Measurements from ENCODE around the gene HES6.

The HES6 gene

GRCh38 chr2:238216651-238217184 is 23.1 kb downstream of the HES6 start:
- DNase-seq (ENCODE audit: low read depth), result no peak
- TF ChIP-seq CTCF (IDR thresholded peaks at IDR 0.05; ENCODE audit: insufficient read depth, low read depth, low read length, missing control alignments), result no peak
- no peak overlapping the region for H3K4me3 ChIP-seq (ENCODE audit: low read depth, low read length)

- TF ChIP-seq CTCF (IDR thresholded peaks at IDR 0.05; ENCODE audit: insufficient read depth, low read depth, low read length, missing control alignments), result no peak
Observed at GRCh38 chr2:238207006-238207405, 32.8 kb downstream of the HES6 start.

DNA sequence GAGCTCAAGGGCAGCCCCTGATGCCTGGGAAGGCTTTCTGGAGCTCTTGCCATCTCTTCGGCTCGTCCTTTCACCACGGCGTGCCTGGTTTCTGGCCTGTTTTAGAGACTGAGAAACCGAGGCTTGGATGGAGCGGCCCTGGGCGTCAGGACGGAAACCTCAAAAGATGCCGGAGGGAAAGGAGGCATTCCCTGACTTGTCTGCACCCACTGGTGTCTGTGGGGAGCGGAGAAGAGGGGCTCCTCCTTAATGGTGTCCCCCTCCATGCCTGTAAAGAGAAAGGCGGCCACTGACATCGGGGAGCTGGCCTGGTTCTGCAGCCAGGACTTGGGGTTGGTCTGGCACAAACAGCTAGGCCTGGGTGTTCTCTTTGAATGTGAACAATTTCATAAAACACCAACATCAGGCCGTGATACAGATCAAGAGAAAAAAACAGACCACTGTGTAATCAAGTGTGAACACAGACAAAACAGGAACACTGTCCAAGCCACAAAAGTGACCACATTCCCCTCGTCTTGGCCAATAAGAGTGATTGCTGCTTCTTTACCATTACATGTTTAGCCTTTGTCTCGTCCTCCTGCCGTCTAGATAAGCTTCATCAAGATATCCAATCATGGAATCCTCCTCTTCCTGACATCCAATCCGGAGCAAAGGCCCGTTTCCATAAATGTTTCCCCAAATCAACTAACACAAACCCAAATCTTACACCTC is 35.7 kb downstream of the HES6 start:
- TF ChIP-seq CTCF (IDR thresholded peaks at IDR 0.05; ENCODE audit: insufficient read depth, low read depth, low read length, missing control alignments), result no peak
- H3K4me3 ChIP-seq (ENCODE audit: low read depth, low read length), result peak overlapping the region; percentile 73

More at GRCh38 chr2:238207006-238207405, 32.8 kb downstream of the HES6 start:
- no peak overlapping the region for H3K4me3 ChIP-seq (ENCODE audit: low read depth, low read length)
- DNase-seq (ENCODE audit: low read depth), result no peak

DNA sequence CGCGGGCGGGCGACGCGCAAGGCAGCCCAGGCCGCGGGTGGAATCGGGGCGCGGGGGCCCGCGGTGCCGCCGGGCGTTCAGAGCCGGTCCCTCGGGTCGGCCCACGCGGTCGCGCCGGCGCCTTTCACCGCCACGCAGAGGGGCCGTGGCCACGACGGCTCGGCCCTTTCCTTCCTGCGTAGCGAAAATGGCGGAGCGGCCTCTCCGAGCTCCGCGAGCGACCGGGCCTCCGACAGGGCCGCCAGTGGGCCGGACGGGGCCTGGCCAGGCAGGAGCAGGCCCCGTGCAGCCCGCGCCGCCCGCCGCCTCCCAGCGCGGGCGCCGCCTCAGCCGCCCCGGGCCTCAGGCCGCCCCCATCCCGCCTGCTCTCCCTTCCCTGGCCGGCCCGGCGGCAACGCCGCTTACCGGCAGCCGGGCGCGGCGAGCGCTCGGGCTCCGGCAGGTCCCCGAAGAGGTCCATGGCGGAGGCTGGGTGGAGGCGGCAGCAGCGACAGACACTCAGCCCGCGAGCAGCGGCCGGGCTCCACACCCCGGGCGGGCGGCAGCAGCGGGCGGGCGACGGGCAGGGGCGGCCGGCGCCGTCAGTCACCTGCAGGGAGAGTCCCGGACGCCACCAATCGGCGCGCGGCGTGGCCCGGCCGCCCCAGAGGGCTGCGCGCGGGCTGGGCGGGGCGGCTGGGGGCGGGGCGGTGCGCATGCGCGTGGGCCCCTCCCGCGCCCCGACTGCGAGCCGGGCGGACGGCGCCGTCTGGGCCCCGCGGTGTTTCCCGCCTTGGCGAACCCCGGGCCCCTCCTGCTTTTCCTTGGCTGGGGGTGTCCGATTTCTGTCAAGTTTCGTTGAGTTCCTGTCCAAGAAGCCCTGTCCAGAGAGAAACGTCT is 36.5 kb downstream of the HES6 start, which contains the start of gene ILKAP:
ILKAP (minus strand) TSS at position 602 of the 879 bp plus-strand sequence; CDS start at position 460, 142 bp downstream.
- peak within 1 kb of the TSS; percentile 82 for H3K4me3 ChIP-seq (ENCODE audit: low read depth, low read length)
- TF ChIP-seq CTCF (IDR thresholded peaks at IDR 0.05; ENCODE audit: insufficient read depth, low read depth, low read length, missing control alignments), result no peak
- DNase-seq (ENCODE audit: low read depth), result peak; percentile 91

More for the DNA sequence above, 35.7 kb downstream of the HES6 start:
- DNase-seq (ENCODE audit: low read depth), result peak; percentile 16

DNA sequence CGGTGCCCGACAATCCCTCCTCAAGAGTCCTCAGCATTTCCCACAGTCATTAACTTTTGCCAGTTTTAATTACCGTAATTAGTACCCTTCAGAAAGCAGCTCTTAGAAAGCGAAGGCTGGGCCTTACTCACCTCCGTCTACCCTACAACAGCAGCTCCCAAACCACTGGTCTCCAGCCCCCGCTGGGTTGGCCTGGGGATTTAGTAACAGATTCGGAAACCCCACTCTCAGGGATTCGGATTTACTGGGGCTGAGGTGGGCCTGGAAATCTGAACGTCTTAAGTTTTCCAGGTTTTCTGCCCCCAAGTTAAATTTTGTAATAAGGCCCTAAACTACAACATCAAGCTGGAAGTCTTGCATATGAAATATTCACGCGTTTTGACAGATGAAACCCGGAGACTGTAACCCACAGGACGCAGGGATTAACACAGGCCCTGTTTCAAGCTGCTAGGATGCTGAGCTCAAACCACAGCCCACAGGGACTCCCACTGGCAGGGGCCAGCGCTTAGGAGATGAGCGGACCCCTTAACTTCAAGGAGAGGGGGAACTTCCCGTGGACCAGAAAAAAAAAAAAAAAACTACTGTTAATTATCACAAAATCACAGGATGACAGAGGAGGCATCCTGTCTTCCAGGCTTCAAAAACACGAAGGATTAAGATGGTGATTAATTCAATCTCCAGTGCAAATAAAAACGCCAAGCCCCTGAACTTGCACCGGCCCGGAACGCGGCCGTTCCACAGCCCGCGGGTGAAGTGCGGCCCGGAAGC is 37.3 kb downstream of the HES6 start:
- peak overlapping the region; percentile 82 for H3K4me3 ChIP-seq (ENCODE audit: low read depth, low read length)
- peak; percentile 26 for DNase-seq (ENCODE audit: low read depth)
- no peak for TF ChIP-seq CTCF (IDR thresholded peaks at IDR 0.05; ENCODE audit: insufficient read depth, low read depth, low read length, missing control alignments)

DNA sequence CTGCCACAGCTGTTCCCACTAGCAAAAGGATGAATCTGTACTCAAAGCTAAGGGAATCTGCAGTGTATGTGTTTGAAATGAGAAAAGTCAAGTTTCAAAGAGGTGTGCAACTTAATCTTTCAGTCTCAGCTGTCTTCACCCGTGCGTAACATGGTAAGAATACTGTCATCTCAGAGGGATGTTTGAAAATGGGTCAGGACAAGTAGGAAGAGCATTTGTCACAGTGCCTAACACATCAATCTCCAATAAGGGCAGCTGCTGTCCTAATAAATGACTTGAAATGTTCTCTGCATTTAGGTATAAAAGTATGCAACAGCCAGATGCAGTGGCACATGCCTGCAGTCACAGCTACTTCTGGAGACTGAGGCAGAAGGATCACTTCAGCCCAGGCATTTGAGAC is 49.4 kb downstream of the HES6 start:
- TF ChIP-seq CTCF (IDR thresholded peaks at IDR 0.05; ENCODE audit: insufficient read depth, low read depth, low read length, missing control alignments), result no peak
- H3K4me3 ChIP-seq (ENCODE audit: low read depth, low read length), result no peak overlapping the region
- DNase-seq (ENCODE audit: low read depth), result no peak

Data from GM12865 (cell line).